SK-N-SH (cell line): ENCODE results near the gene SUCLA2. TPM values are rescaled to one million over a fixed set of nuclear protein-coding genes. Genes with fewer than 3 reads are reported as not detected.

ENCODE experiments used
- CTCF ChIA-PET: fragments of 300-600, 350-600 bp; formaldehyde crosslinking; extraction: SDS; loops from one replicate; lab custom pipeline; 2021; lab: Yijun Ruan, JAX
- POLR2A ChIA-PET: fragments of 350-600 bp; sonication (Branson Sonifier 250); formaldehyde crosslinking; extraction: SDS; loops from one replicate; lab custom pipeline; 2020; ENCODE audit warnings: antibody characterized with exemption, inconsistent platforms; lab: Yijun Ruan, JAX
- DNase-seq: peaks from one replicate; pipeline ENCODE4 v3.0.0; 2012
- H2AFZ ChIP-seq: fragments of 200-600 bp; sonication (generic); 2 replicates; pipeline ENCODE4 v1.8.1; 2016; ENCODE audit warnings: antibody characterized with exemption, mild to moderate bottlenecking, low read depth
- H3F3A ChIP-seq: fragments of 200-600 bp; sonication (generic); replicated peaks from 2 replicates; pipeline ENCODE3; 2016; ENCODE audit warnings: antibody characterized with exemption, mild to moderate bottlenecking; ENCODE audit not compliant: insufficient read depth
- H3K27ac ChIP-seq, 2 experiments: fragments of 200-500 bp in 1 of 2; fragments of 200-600 bp in 1 of 2; sonication (Bioruptor generic) in 1 of 2; sonication (generic), shearing (Covaris generic) in 1 of 2; 2 replicates each; pipeline versions ENCODE4 v1.5.1 to v1.6.1; 2014 to 2016; ENCODE audit warnings: low read depth in 2 of 2, inconsistent platforms in 1 of 2, low read length in 1 of 2, mild to moderate bottlenecking in 1 of 2, mixed read lengths in 1 of 2
- H3K27me3 ChIP-seq: fragments of 200-600 bp; sonication (generic), shearing (Covaris generic); 2 replicates; pipeline ENCODE4 v1.6.1; 2016; ENCODE audit warnings: mixed run types; ENCODE audit not compliant: insufficient read depth
- H3K36me3 ChIP-seq, 2 experiments: fragments of 200-500 bp in 1 of 2; fragments of 200-600 bp in 1 of 2; sonication (Bioruptor generic) in 1 of 2; sonication (generic) in 1 of 2; replicated peaks in 1 of 2; 2 replicates each; pipeline versions ENCODE3 to v1.5.1; 2014 to 2016; ENCODE audit warnings: low read length in 1 of 2, mild to moderate bottlenecking in 1 of 2; ENCODE audit not compliant: insufficient read depth in 2 of 2, control insufficient read depth in 1 of 2
- H3K4me1 ChIP-seq, 2 experiments: fragments of 200-500 bp in 1 of 2; fragments of 200-600 bp in 1 of 2; sonication (Bioruptor generic) in 1 of 2; sonication (generic), shearing (Covaris generic) in 1 of 2; 2 replicates each; pipeline versions ENCODE4 v1.5.1 to v1.6.1; 2014 to 2016; ENCODE audit warnings: low read depth in 1 of 2, low read length in 1 of 2, mixed run types in 1 of 2; ENCODE audit not compliant: insufficient read depth in 2 of 2, control insufficient read depth in 1 of 2
- H3K4me2 ChIP-seq: fragments of 200-600 bp; sonication (generic), shearing (Covaris generic); 2 replicates; pipeline ENCODE4 v1.6.1; 2017; ENCODE audit warnings: mixed run types
- H3K4me3 ChIP-seq, 2 experiments: fragments of 200-500 bp in 1 of 2; fragments of 200-600 bp in 1 of 2; sonication (Bioruptor generic) in 1 of 2; sonication (generic), shearing (Covaris generic) in 1 of 2; 2 replicates each; pipeline versions ENCODE4 v1.5.1 to v1.8.1; 2014 to 2016; ENCODE audit warnings: low read depth in 2 of 2, inconsistent platforms in 1 of 2, low read length in 1 of 2, mild to moderate bottlenecking in 1 of 2, mixed read lengths in 1 of 2, moderate library complexity in 1 of 2
- H3K79me2 ChIP-seq: fragments of 200-600 bp; sonication (generic); 2 replicates; pipeline ENCODE4 v1.8.1; 2017; ENCODE audit warnings: mild to moderate bottlenecking; ENCODE audit not compliant: insufficient read depth
- H3K9ac ChIP-seq: fragments of 200-600 bp; sonication (generic); 2 replicates; pipeline ENCODE4 v1.6.1; 2017; ENCODE audit warnings: mixed run types
- H3K9me2 ChIP-seq: fragments of 200-600 bp; sonication (generic); 2 replicates; pipeline ENCODE4 v1.6.1; 2017; ENCODE audit warnings: mixed run types
- H3K9me3 ChIP-seq: fragments of 200-600 bp; sonication (generic); 2 replicates; pipeline ENCODE4 v1.6.1; 2017; ENCODE audit warnings: mixed run types, mild to moderate bottlenecking, moderate library complexity
- H4K20me1 ChIP-seq: fragments of 200-600 bp; sonication (generic); 2 replicates; pipeline ENCODE4 v1.6.1; 2017; ENCODE audit warnings: mild to moderate bottlenecking, mixed run types; ENCODE audit not compliant: insufficient read depth
- EZH2phosphoT487 ChIP-seq: fragments of 200-600 bp; sonication (generic); IDR thresholded peaks from 2 replicates; pipeline ENCODE4 v1.6.1; 2017; ENCODE audit warnings: low read depth, mixed run types, mild to moderate bottlenecking, antibody characterized with exemption, moderate library complexity, borderline replicate concordance
- FOSL2 ChIP-seq: IDR thresholded peaks from 2 replicates; pipeline ENCODE4 v1.4.0; 2012; ENCODE audit warnings: low read depth, mild to moderate bottlenecking, moderate library complexity, borderline replicate concordance
- GABPA ChIP-seq: IDR thresholded peaks from 2 replicates; pipeline ENCODE4 v1.4.0; 2012; ENCODE audit warnings: low read depth, mild to moderate bottlenecking
- GATA2 ChIP-seq: sonication (generic); formaldehyde crosslinking; IDR thresholded peaks from 2 replicates; pipeline ENCODE4 v1.5.0; 2020; ENCODE audit warnings: mild to moderate bottlenecking, missing genetic modification reagents
- MEF2A ChIP-seq: IDR thresholded peaks from 2 replicates; pipeline ENCODE4 v1.4.0; 2012; ENCODE audit warnings: low read depth, borderline replicate concordance
- MXI1 ChIP-seq: IDR thresholded peaks from 2 replicates; pipeline ENCODE4 v1.6.1; 2012; ENCODE audit warnings: mild to moderate bottlenecking, low read depth, low read length, improper control_type of control experiment
- NRF1 ChIP-seq: IDR thresholded peaks from 2 replicates; pipeline ENCODE4 v1.6.1; 2012; ENCODE audit warnings: low read depth, mild to moderate bottlenecking, low read length
- PBX3 ChIP-seq: IDR thresholded peaks from 2 replicates; pipeline ENCODE4; 2012
- POLR2AphosphoS5 ChIP-seq: IDR thresholded peaks from 2 replicates; pipeline ENCODE4 v1.6.1; 2012; ENCODE audit warnings: low read depth, low read length
- RAD21 ChIP-seq: IDR thresholded peaks from 2 replicates; pipeline ENCODE4 v1.6.1; 2012; ENCODE audit warnings: mild to moderate bottlenecking, low read length
- RCOR1 ChIP-seq: fragments of 150-350 bp; IDR thresholded peaks from 2 replicates; pipeline ENCODE4 v1.6.1; 2017; ENCODE audit warnings: antibody characterized with exemption, low read length
- RXRA ChIP-seq: IDR thresholded peaks from 2 replicates; pipeline ENCODE4 v1.4.0; 2012; ENCODE audit warnings: low read depth, mild to moderate bottlenecking, borderline replicate concordance
- SMC3 ChIP-seq: IDR thresholded peaks from 2 replicates; pipeline ENCODE4 v1.6.1; 2012; ENCODE audit warnings: low read depth, low read length, improper control_type of control experiment
- TAF1 ChIP-seq: IDR thresholded peaks from 2 replicates; pipeline ENCODE4 v1.6.1; 2012; ENCODE audit warnings: low read depth, mild to moderate bottlenecking, low read length, moderate library complexity, borderline replicate concordance
- TCF12 ChIP-seq: IDR thresholded peaks from 2 replicates; pipeline ENCODE4 v1.4.0; 2012
- TEAD4 ChIP-seq: IDR thresholded peaks from 2 replicates; pipeline ENCODE4 v1.4.0; 2012; ENCODE audit warnings: mild to moderate bottlenecking, borderline replicate concordance; ENCODE audit not compliant: insufficient read depth
- USF2 ChIP-seq: fragments of 150-350 bp; IDR thresholded peaks from 2 replicates; pipeline ENCODE4 v1.6.1; 2017; ENCODE audit warnings: antibody characterized with exemption, low read length, low read depth, borderline replicate concordance
- YY1 ChIP-seq: IDR thresholded peaks from 2 replicates; pipeline ENCODE4 v1.4.0; 2012; ENCODE audit warnings: low read depth, mild to moderate bottlenecking
- ZBTB33 ChIP-seq: IDR thresholded peaks from 2 replicates; pipeline ENCODE4 v1.4.0; 2012; ENCODE audit warnings: low read depth, borderline replicate concordance
- WGBS: methylation state at CpG from one replicate; pipeline ENCODE4 v1.1.6; 2017; ENCODE audit warnings: low lambda C conversion rate; 5-methylcytosine and 5-hydroxymethylcytosine counted together
- polyA plus RNA-seq, 3 experiments: library from polyadenylated mRNA; depleted of rRNA; stranded (reverse); fragments of >200 nt; gene quantifications; 2 replicates each; pipeline ENCODE4 v1.2.3, GENCODE V29; 2012
- TF ChIP-seq, protein P1 (sequence below): IDR thresholded peaks from 2 replicates; pipeline ENCODE4 v1.4.0; 2012; ENCODE audit warnings: low read depth

SUCLA2 gene
- polyA plus RNA-seq, 1 of the 3 experiments (the other 2 are of a cell fraction), result 24.8 TPM

DNA sequence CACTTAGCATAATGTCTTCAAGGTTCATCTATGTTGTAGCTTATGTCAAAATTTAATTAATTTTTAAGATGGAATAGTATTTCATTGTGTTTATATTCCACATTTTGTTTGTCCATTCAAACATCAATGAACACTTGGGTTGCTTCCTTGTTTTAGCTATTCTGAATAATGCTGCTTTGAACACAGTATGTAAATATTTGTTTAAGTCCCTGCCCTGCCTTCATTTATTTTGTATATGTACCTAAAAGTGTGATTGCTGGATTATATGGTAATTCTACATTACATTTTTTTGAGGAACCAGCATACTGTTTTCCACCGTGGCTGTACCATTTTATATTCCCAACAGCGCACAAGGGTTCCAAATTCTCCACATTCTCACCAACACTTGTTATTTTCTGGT, 17.6 kb upstream of the SUCLA2 start:
- Histone ChIP-seq H3K9ac (no peak overlapping the region), H3K27me3 (no peaks in the 10 kb centered on the region), H2AFZ (no peak overlapping the region), H3K27ac (no peak overlapping the region), H3K4me2 (no peak overlapping the region), H3K4me1 (no peaks in the 10 kb centered on the region), H3K79me2 (no peaks in the 10 kb centered on the region), H3F3A (no peaks in the 10 kb centered on the region), H3K4me3 (no peak overlapping the region), H3K36me3 (no peaks in the 10 kb centered on the region), H3K9me2 (no peaks in the 10 kb centered on the region), H3K9me3 (no peaks in the 10 kb centered on the region), H4K20me1 (no peaks in the 10 kb centered on the region)
- WGBS, result 71% methylated on average over 2 of the region's 2 CpGs
- POLR2A ChIA-PET, result no interaction called here
- TF ChIP-seq POLR2AphosphoS5, result no peak
- TF ChIP-seq MEF2A, result no peak
- no peak for TF ChIP-seq RCOR1
- no peak for TF ChIP-seq EZH2phosphoT487
- TF ChIP-seq YY1, result no peak
- TF ChIP-seq SMC3, result no peak
- TF ChIP-seq TAF1, result no peak
- no peak for TF ChIP-seq RXRA
- no peak for TF ChIP-seq GATA2 (CRISPR knock-in tag)
- TF ChIP-seq TCF12, result no peak
- TF ChIP-seq ZBTB33, result no peak
- no peak for TF ChIP-seq GABPA
- TF ChIP-seq TEAD4, result no peak
- no peak for TF ChIP-seq USF2
- TF ChIP-seq, protein P1, sequence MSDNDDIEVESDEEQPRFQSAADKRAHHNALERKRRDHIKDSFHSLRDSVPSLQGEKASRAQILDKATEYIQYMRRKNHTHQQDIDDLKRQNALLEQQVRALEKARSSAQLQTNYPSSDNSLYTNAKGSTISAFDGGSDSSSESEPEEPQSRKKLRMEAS, result no peak
- no peak for TF ChIP-seq PBX3
- no peak for TF ChIP-seq NRF1
- TF ChIP-seq RAD21, result no peak
- TF ChIP-seq FOSL2, result no peak
- no peak for TF ChIP-seq MXI1
- CTCF ChIA-PET, result no interaction called here
- DNase-seq, result no peak
